ENCODE measurements around the gene RRAGD. TPM values are rescaled to one million over a fixed set of nuclear protein-coding genes. Genes with fewer than 3 reads are reported as not detected.

The RRAGD gene
- total and polyA plus RNA-seq, 2 of the 8 experiments (the other 6 are each of a cell fraction or from before 2014, with no cell fraction given) = 7.2 to 30.8 TPM

- no peak for TF ChIP-seq TBP (IDR thresholded peaks at IDR 0.05; ENCODE audit: low read depth, low read length)
These were observed 36.4 kb downstream of the RRAGD start (continued) for GRCh38 chr6:89375427-89376267.
